ENCODE measurements around the gene AIG1. TPM values are rescaled to one million over a fixed set of nuclear protein-coding genes. Genes with fewer than 3 reads are reported as not detected.

AIG1 gene
- total RNA-seq, 2 experiments from 2014 or later, result 16.1 to 20.0 TPM

DNA sequence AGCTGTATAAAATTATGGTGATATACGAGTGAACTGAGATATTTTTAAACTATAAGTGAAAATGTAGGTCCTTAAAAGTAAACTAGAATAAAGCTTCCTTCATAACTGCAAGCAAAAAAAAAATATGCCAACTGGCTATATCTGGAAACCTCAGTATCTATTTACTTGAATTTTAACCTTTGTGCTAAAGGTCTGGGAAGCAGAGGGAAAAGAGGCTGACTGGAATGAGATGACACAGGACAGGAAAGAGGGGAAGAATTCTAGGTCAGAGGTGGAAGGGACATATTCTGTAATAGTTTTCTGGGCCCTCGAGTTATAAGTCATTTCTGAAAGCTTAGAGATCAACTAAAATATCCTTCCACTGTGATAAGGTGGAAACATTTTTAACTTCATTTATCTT lies 46.8 kb downstream of the AIG1 start:
- peaks cover 10% of the 10 kb centered on the region for H3K4me1 Mint-ChIP-seq (ENCODE audit: low read depth)
- no peak for DNase-seq
- no peaks in the 10 kb centered on the region for H3K36me3 Mint-ChIP-seq (ENCODE audit: low read depth)
- no peak for TF ChIP-seq CTCF (IDR thresholded peaks at IDR 0.05)
- H3K27ac Mint-ChIP-seq, result no peak overlapping the region
- intact Hi-C loops (cut with micrococcal nuclease), result no loop called here
- no peak overlapping the region for H3K4me3 Mint-ChIP-seq
- ATAC-seq, result no peak
- no peaks in the 10 kb centered on the region for H3K9me3 Mint-ChIP-seq
- POLR2A ChIA-PET, result interaction anchor here (0.7 kb wide), 1 partner anchor 10 kb away, joined by 3 read pairs; no protein-coding TSS in a partner anchor
- CTCF ChIA-PET, result no interaction called here
- no peaks in the 10 kb centered on the region for H3K27me3 Mint-ChIP-seq

GRCh38 chr6:143107911-143108761 lies 47.4 kb downstream of the AIG1 start:
- Mint-ChIP-seq H3K4me1 (ENCODE audit: low read depth) (peaks cover 13% of the 10 kb centered on the region), H3K36me3 (ENCODE audit: low read depth) (no peaks in the 10 kb centered on the region), H3K27ac (no peak overlapping the region), H3K9me3 (no peaks in the 10 kb centered on the region), H3K4me3 (no peak overlapping the region), H3K27me3 (no peaks in the 10 kb centered on the region)
- intact Hi-C loops (cut with micrococcal nuclease), result no loop called here
- ChIA-PET POLR2A (no interaction called here), CTCF (no interaction called here)
- no peak for DNase-seq
- no peak for TF ChIP-seq CTCF (IDR thresholded peaks at IDR 0.05)
- ATAC-seq, result no peak

- DNase-seq, result no peak
- peaks cover 10% of the 10 kb centered on the region for H3K4me1 Mint-ChIP-seq (ENCODE audit: low read depth)
- ChIA-PET POLR2A (interaction anchor here (0.6 kb wide), 1 partner anchor 226 kb away, joined by 3 read pairs; no protein-coding TSS in a partner anchor), CTCF (no interaction called here)
- H3K27ac Mint-ChIP-seq, result no peak overlapping the region
- no peaks in the 10 kb centered on the region for H3K36me3 Mint-ChIP-seq (ENCODE audit: low read depth)
- no peak for TF ChIP-seq CTCF (IDR thresholded peaks at IDR 0.05)
- no peak overlapping the region for H3K4me3 Mint-ChIP-seq
- H3K9me3 Mint-ChIP-seq, result no peaks in the 10 kb centered on the region
- no peak for ATAC-seq
- no peaks in the 10 kb centered on the region for H3K27me3 Mint-ChIP-seq
- intact Hi-C loops (cut with micrococcal nuclease), result no loop called here
Observed at GRCh38 chr6:143109196-143109595, 48.5 kb downstream of the AIG1 start.

DNA sequence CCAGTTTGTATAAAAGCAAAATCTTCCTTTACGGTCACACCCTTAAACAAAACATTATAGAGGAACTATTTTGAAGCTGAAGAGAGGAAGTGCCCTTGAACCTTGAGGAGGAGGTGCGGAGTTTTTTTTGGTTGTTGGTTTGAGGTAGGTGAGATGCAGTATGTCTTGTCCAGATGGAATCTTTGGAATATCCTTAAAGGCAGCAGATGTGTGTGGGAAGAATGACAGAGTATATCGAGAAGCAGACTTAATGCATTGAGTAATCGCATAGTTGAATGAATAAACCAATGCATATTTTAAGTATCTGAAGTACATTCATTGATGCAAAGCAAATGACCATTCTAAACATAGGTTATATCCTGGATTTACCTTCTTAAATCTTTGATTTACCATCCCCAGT lies 49.9 kb downstream of the AIG1 start:
- Mint-ChIP-seq H3K27ac (no peak overlapping the region), H3K4me1 (ENCODE audit: low read depth) (peaks cover 10% of the 10 kb centered on the region), H3K27me3 (no peaks in the 10 kb centered on the region), H3K4me3 (no peak overlapping the region), H3K9me3 (no peaks in the 10 kb centered on the region), H3K36me3 (ENCODE audit: low read depth) (no peaks in the 10 kb centered on the region)
- DNase-seq (no peak), ATAC-seq (no peak)
- POLR2A ChIA-PET, result no interaction called here
- TF ChIP-seq CTCF (IDR thresholded peaks at IDR 0.05), result no peak
- intact Hi-C loops (cut with micrococcal nuclease), result no loop called here
- CTCF ChIA-PET, result no interaction called here

GRCh38 chr6:143110996-143111395 lies 50.3 kb downstream of the AIG1 start:
- intact Hi-C loops (cut with micrococcal nuclease), result no loop called here
- TF ChIP-seq CTCF (IDR thresholded peaks at IDR 0.05), result no peak
- ATAC-seq (no peak), DNase-seq (no peak)
- H3K27ac Mint-ChIP-seq, result no peak overlapping the region
- no peaks in the 10 kb centered on the region for H3K9me3 Mint-ChIP-seq
- H3K27me3 Mint-ChIP-seq, result no peaks in the 10 kb centered on the region
- peaks cover 10% of the 10 kb centered on the region for H3K4me1 Mint-ChIP-seq (ENCODE audit: low read depth)
- CTCF ChIA-PET, result no interaction called here
- no peak overlapping the region for H3K4me3 Mint-ChIP-seq
- H3K36me3 Mint-ChIP-seq (ENCODE audit: low read depth), result no peaks in the 10 kb centered on the region
- POLR2A ChIA-PET, result no interaction called here

All from activated CD8-positive, alpha-beta T cell treated with anti-CD3 and anti-CD28 coated beads for 36 hours (primary cell).